ENCODE results near the gene NMRAL1.

DNA sequence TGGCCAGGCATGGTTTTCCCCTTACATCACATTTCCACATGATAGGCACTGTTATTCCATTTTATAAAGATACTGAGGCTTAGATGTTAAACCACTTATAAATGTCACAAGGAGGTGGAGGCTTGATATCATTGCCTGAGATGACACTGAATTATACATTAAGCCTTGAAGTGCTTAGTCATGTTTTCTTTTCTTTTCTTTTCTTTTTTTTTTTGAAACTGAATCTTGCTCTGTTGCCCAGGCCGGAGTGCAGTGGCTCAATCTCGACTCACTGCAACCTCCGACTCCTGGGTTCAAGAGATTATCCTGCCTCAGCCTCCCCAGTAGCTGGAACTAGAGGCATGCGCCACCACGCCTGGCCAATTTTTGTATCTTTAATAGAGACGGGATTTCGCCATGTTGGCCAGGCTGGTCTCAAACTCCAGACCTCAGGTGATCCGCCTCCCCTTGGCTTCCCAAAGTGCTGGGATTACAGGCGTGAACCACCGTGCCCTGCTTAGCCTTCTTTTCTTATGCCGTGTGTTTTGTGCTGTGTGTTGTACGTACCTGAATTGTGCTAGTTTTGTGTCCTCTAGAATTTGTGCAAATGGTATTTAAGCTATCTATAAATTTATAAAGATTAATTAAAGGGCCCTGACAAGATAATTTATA lies 47.6 kb downstream of the NMRAL1 start:
- TF ChIP-seq, protein P1, sequence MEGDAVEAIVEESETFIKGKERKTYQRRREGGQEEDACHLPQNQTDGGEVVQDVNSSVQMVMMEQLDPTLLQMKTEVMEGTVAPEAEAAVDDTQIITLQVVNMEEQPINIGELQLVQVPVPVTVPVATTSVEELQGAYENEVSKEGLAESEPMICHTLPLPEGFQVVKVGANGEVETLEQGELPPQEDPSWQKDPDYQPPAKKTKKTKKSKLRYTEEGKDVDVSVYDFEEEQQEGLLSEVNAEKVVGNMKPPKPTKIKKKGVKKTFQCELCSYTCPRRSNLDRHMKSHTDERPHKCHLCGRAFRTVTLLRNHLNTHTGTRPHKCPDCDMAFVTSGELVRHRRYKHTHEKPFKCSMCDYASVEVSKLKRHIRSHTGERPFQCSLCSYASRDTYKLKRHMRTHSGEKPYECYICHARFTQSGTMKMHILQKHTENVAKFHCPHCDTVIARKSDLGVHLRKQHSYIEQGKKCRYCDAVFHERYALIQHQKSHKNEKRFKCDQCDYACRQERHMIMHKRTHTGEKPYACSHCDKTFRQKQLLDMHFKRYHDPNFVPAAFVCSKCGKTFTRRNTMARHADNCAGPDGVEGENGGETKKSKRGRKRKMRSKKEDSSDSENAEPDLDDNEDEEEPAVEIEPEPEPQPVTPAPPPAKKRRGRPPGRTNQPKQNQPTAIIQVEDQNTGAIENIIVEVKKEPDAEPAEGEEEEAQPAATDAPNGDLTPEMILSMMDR (IDR thresholded peaks at IDR 0.05): no peak
- TF ChIP-seq POLR2A (IDR thresholded peaks at IDR 0.05): no peak

Data from uterus (tissue), 2 donors.